ACHN (cell line): ENCODE measurements around the gene LRRC18.

Experiments used
- DNase-seq: peaks from one replicate; pipeline ENCODE4 v3.0.0-alpha.2; 2015
- in situ Hi-C: cut with HindIII; loops from 2 replicates; pipeline ENCODE4 v1.10.0; 2017; ENCODE audit warnings: low sequenced_read_pairs, low pct_ligation_motif_present, low pct_unique_long_range_greater_than_20kb

The LRRC18 gene

GRCh38 chr10:48894911-48895802, 44.5 kb downstream of the LRRC18 start:
- in situ Hi-C loops: no loop called here
- DNase-seq: no peak

GRCh38 chr10:48890888-48891850, 48.5 kb downstream of the LRRC18 start:
- in situ Hi-C loops: no loop called here
- no peak for DNase-seq

GRCh38 chr10:48887982-48888381, 51.7 kb downstream of the LRRC18 start:
- in situ Hi-C loops: no loop called here
- DNase-seq: no peak

GRCh38 chr10:48885376-48885775, 54.3 kb downstream of the LRRC18 start:
- DNase-seq: peak; percentile 34
- in situ Hi-C loops: no loop called here

GRCh38 chr10:48884179-48885045, 55.2 kb downstream of the LRRC18 start:
- no peak for DNase-seq
- in situ Hi-C loops: no loop called here

GRCh38 chr10:48883701-48884100, 55.9 kb downstream of the LRRC18 start:
- in situ Hi-C loops: no loop called here
- DNase-seq: no peak

- no peak for DNase-seq
- in situ Hi-C loops: no loop called here
These were observed 56.8 kb downstream of the LRRC18 start for GRCh38 chr10:48882881-48883280.

GRCh38 chr10:48881937-48882336, 57.7 kb downstream of the LRRC18 start:
- DNase-seq: no peak
- in situ Hi-C loops: no loop called here

- in situ Hi-C loops: no loop called here
These were observed 59.5 kb downstream of the LRRC18 start for GRCh38 chr10:48880016-48880705.

GRCh38 chr10:48879451-48879850, 60.2 kb downstream of the LRRC18 start:
- DNase-seq: no peak

More at GRCh38 chr10:48880016-48880705, 59.5 kb downstream of the LRRC18 start:
- DNase-seq: no peak

GRCh38 chr10:48878091-48878490, 61.5 kb downstream of the LRRC18 start:
- DNase-seq: no peak
- in situ Hi-C loops: no loop called here

More at GRCh38 chr10:48879451-48879850, 60.2 kb downstream of the LRRC18 start:
- in situ Hi-C loops: no loop called here

GRCh38 chr10:48872234-48872633, 67.4 kb downstream of the LRRC18 start:
- in situ Hi-C loops: no loop called here
- no peak for DNase-seq
